A549 treated with DMSO at 1 μM for 4 hours (cell line): Measurements from ENCODE around the gene HBQ1. TPM values are rescaled to one million over a fixed set of nuclear protein-coding genes. Genes with fewer than 3 reads are reported as not detected.

ENCODE experiments used
- total RNA-seq: library from RNA; stranded (reverse); fragments of 200-300 nt; extraction: Qiagen RNA extraction; gene quantifications from 5 replicates; pipeline ENCODE4 v1.2.3, GENCODE V29; 2022; ENCODE audit warnings: low read depth

HBQ1 gene
- total RNA-seq, result 4.5 to 8.2 TPM (median 6.4 TPM) in 5 replicates

DNA sequence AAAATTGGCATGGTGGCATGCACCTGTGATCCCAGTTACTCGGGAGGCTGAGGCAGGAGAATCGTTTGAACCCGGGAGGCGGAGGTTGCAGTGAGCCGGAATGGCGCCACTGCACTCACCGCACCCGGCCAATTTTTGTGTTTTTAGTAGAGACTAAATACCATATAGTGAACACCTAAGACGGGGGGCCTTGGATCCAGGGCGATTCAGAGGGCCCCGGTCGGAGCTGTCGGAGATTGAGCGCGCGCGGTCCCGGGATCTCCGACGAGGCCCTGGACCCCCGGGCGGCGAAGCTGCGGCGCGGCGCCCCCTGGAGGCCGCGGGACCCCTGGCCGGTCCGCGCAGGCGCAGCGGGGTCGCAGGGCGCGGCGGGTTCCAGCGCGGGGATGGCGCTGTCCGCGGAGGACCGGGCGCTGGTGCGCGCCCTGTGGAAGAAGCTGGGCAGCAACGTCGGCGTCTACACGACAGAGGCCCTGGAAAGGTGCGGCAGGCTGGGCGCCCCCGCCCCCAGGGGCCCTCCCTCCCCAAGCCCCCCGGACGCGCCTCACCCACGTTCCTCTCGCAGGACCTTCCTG, at the start of gene HBQ1:
Gene HBQ1, plus strand, starts transcription at position 359 of the 575 bp plus-strand sequence. Its CDS starts 28 bp downstream, at position 387.

GRCh38 chr16:152141-153128, 27.8 kb upstream of the HBQ1 start, which contains the start of gene HBZ:
TSS of gene HBZ (plus strand) at chr16:152644. CDS start at chr16:152910, 266 bp downstream.

DNA sequence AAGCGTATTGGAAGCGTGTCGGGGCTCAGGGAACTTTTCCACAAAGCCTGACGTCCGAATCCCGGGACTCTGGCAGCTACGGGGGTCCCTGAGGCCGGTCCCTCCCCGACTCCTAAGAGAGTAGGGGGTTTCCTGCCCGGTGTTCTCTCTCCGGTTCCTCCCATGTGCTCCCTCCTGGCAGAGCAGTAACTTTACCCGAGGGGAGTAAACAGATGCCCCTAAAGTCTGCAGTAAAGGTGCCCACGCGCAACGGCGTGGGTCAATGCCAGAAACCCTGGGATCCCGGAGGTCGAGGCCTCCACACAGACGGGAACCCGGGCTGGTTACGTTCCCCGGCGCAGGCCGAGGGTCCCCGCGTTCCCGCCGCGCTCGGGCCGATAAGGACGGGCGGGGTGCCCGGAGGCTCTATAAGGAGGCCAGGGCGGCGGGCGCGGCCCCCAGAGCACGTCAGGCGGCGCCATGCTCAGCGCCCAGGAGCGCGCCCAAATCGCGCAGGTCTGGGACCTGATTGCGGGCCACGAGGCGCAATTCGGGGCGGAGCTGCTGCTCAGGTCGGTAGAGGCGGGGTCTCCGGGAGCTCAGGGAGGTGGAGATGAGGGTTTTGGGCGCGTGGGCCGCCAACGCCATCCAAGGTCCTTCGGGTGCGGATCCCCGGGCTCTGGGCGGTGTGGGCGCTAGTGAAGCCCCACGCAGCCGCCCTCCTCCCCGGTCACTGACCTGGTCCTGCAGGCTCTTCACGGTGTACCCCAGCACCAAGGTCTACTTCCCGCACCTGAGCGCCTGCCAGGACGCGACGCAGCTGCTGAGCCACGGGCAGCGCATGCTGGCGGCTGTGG, 14.5 kb upstream of the HBQ1 start, which contains the start of gene HBM:
Gene HBM, plus strand, starts transcription at position 440 of the 836 bp plus-strand sequence. Its CDS starts 20 bp downstream, at position 460.

DNA sequence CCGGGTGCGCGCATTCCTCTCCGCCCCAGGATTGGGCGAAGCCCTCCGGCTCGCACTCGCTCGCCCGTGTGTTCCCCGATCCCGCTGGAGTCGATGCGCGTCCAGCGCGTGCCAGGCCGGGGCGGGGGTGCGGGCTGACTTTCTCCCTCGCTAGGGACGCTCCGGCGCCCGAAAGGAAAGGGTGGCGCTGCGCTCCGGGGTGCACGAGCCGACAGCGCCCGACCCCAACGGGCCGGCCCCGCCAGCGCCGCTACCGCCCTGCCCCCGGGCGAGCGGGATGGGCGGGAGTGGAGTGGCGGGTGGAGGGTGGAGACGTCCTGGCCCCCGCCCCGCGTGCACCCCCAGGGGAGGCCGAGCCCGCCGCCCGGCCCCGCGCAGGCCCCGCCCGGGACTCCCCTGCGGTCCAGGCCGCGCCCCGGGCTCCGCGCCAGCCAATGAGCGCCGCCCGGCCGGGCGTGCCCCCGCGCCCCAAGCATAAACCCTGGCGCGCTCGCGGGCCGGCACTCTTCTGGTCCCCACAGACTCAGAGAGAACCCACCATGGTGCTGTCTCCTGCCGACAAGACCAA, 7.8 kb upstream of the HBQ1 start, which contains the start of gene HBA2:
Gene HBA2, plus strand, starts transcription at position 503 of the 568 bp plus-strand sequence. Its CDS starts 37 bp downstream, at position 540.

DNA sequence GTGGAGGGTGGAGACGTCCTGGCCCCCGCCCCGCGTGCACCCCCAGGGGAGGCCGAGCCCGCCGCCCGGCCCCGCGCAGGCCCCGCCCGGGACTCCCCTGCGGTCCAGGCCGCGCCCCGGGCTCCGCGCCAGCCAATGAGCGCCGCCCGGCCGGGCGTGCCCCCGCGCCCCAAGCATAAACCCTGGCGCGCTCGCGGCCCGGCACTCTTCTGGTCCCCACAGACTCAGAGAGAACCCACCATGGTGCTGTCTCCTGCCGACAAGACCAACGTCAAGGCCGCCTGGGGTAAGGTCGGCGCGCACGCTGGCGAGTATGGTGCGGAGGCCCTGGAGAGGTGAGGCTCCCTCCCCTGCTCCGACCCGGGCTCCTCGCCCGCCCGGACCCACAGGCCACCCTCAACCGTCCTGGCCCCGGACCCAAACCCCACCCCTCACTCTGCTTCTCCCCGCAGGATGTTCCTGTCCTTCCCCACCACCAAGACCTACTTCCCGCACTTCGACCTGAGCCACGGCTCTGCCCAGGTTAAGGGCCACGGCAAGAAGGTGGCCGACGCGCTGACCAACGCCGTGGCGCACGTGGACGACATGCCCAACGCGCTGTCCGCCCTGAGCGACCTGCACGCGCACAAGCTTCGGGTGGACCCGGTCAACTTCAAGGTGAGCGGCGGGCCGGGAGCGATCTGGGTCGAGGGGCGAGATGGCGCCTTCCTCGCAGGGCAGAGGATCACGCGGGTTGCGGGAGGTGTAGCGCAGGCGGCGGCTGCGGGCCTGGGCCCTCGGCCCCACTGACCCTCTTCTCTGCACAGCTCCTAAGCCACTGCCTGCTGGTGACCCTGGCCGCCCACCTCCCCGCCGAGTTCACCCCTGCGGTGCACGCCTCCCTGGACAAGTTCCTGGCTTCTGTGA, 3.5 kb upstream of the HBQ1 start, which contains the start of gene HBA1:
Gene HBA1, plus strand, starts transcription at position 204 of the 906 bp plus-strand sequence. Its CDS starts 37 bp downstream, at position 241.

DNA sequence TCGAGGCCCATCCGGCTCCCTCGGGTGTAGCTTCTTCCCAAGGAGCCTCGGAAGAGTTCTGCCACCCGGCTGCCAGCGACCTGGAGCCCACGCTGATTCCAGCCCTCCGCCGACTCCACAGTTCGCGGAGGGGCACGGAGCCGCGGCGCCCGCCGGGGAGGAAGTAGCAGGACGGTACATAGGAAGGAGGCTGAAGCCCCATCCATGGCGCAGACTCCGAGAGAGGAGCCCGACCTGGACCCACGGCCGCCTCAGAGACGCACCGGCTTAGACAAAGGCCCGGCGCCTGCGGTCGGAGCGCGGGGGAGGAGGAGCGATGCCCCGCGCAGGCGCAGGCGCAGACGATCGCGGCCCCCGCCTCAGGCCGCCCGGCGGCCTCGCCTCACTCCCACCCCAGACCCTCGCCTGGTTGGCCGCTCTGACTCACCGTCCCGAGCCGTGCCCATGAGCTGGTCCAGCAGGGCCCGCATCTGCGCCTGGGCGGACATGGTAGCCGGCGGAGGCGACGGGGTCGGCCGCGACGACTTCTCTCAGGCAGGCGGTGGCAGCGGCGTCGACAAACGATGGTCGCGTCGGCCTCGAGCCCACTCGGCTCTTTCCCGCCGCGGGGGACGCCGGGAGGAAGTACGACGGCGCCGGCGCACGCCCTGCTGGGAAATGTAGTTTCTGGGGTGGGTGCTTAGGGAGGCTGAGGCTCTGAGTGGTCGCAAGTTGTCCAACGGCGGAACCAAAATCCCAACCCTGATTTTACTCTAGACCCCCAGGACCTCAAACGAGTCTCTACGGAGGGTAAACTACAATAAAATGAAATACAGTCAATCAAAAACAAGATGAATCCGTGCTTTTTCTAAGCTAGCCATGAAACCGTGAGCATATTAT, 48.8 kb downstream of the HBQ1 start, which contains the start of gene LUC7L:
Gene LUC7L, minus strand, starts transcription at position 598 of the 879 bp plus-strand sequence. Its CDS starts 110 bp downstream, at position 488.

Other genes starting within 250 kb of the HBQ1 start
- 37.0 to 43.7 TPM (median 39.4 TPM) in 5 replicates for gene POLR3K, start 126.9 kb upstream of the HBQ1 start, total RNA-seq
- gene SNRNP25, start 126.6 kb upstream of the HBQ1 start, total RNA-seq, result 62.5 to 79.9 TPM (median 70.9 TPM) in 5 replicates
- gene RHBDF1, start 107.8 kb upstream of the HBQ1 start, total RNA-seq, result 24.9 to 31.2 TPM (median 28.4 TPM) in 5 replicates
- 58.1 to 76.9 TPM (median 69.5 TPM) in 5 replicates for gene MPG, start 102.2 kb upstream of the HBQ1 start, total RNA-seq
- 22.9 to 34.2 TPM (median 29.7 TPM) in 5 replicates for gene NPRL3, start 41.8 kb upstream of the HBQ1 start, total RNA-seq
- 0.12 to 0.26 TPM (median 0.19 TPM) in 3 of 5 replicates, not detected in the others for gene HBZ, start 27.8 kb upstream of the HBQ1 start, total RNA-seq
- not detected in 5 replicates for gene HBM, start 14.5 kb upstream of the HBQ1 start, total RNA-seq
- gene HBA2, start 7.6 kb upstream of the HBQ1 start, total RNA-seq, result 0.23 to 0.44 TPM (median 0.27 TPM) in 3 of 5 replicates, not detected in the others
- 0.79 to 1.4 TPM (median 1.1 TPM) in 5 replicates for gene HBA1, start 3.8 kb upstream of the HBQ1 start, total RNA-seq
- gene LUC7L, start 49.0 kb downstream of the HBQ1 start, total RNA-seq, result 39.0 to 56.3 TPM (median 53.5 TPM) in 5 replicates
- gene FAM234A, start 54.4 kb downstream of the HBQ1 start, total RNA-seq, result 45.5 to 52.5 TPM (median 48.7 TPM) in 5 replicates
- gene RGS11, start 95.5 kb downstream of the HBQ1 start, total RNA-seq, result 3.5 to 4.7 TPM (median 4.4 TPM) in 5 replicates
- 1.9 to 3.1 TPM (median 2.4 TPM) in 5 replicates for gene ARHGDIG, start 100.1 kb downstream of the HBQ1 start, total RNA-seq
- gene PDIA2, start 102.7 kb downstream of the HBQ1 start, total RNA-seq, result 0.36 to 0.65 TPM (median 0.46 TPM) in 5 replicates
- 32.2 to 34.8 TPM (median 32.4 TPM) in 5 replicates for gene AXIN1, start 172.3 kb downstream of the HBQ1 start, total RNA-seq
- 115 to 140 TPM (median 129 TPM) in 5 replicates for gene MRPL28, start 190.1 kb downstream of the HBQ1 start, total RNA-seq
- gene PGAP6, start 201.5 kb downstream of the HBQ1 start, total RNA-seq, result 25.3 to 40.1 TPM (median 34.7 TPM) in 5 replicates
- gene NME4, start 216.7 kb downstream of the HBQ1 start, total RNA-seq, result 293 to 451 TPM (median 381 TPM) in 5 replicates
- gene DECR2, start 221.4 kb downstream of the HBQ1 start, total RNA-seq, result 23.0 to 28.9 TPM (median 24.7 TPM) in 5 replicates
- 20.0 to 23.1 TPM (median 21.7 TPM) in 5 replicates for gene RAB11FIP3, start 245.2 kb downstream of the HBQ1 start, total RNA-seq